Body of pancreas (tissue), 4 donors: Measurements from ENCODE around the gene UNC93B1. TPM values are rescaled to one million over a fixed set of nuclear protein-coding genes. Genes with fewer than 3 reads are reported as not detected.
A peak's percentile ranks its signal among the peaks of the same experiment; 100 is the strongest.

Experiments
- ATAC-seq: fragments of 150-250 bp; one replicate; pipeline ENCODE4 v1.9.1; 2016
- DNase-seq, 4 donors: peaks; one replicate each; pipeline ENCODE4 v3.0.0-alpha.2; 2019
- H3K27ac ChIP-seq, 4 donors: fragments of 200-600 bp; sonication (generic); 1 replicate in 3 of 4; 2 replicates in 1 of 4; pipeline versions ENCODE4 v1.5.1 to v1.6.1; 2016 to 2019; ENCODE audit warnings: mild to moderate bottlenecking in 1 of 4, mixed read lengths in 1 of 4, moderate library complexity in 1 of 4
- H3K27me3 ChIP-seq, 2 donors: fragments of 200-600 bp; sonication (generic); one replicate each; pipeline ENCODE4 v1.6.0; 2016; ENCODE audit warnings: mild to moderate bottlenecking in 1 of 2
- H3K36me3 ChIP-seq, 2 donors: fragments of 200-600 bp; sonication (generic); replicated peaks in 1 of 2; 2 replicates each; pipeline ENCODE4 v1.5.1; 2016; ENCODE audit warnings: low read depth in 2 of 2; ENCODE audit not compliant: insufficient read depth in 1 of 2
- H3K4me1 ChIP-seq: fragments of 200-600 bp; sonication (generic); one replicate; pipeline ENCODE4 v1.6.0; 2016
- H3K4me3 ChIP-seq, 2 donors: fragments of 200-600 bp; sonication (generic); 1 replicate in 1 of 2; 2 replicates in 1 of 2; pipeline ENCODE4 v1.5.1; 2016 to 2019
- H3K9me3 ChIP-seq, 3 donors: fragments of 200-600 bp; sonication (generic); 1 replicate in 2 of 3; 2 replicates in 1 of 3; pipeline ENCODE4 v1.5.1; 2016
- POLR2A ChIP-seq, 3 donors: fragments of 450-650 bp; IDR thresholded peaks; one replicate each; pipeline ENCODE4 v1.6.1; 2016; ENCODE audit warnings: antibody characterized with exemption in 3 of 3, mild to moderate bottlenecking in 2 of 3
- WGBS, 2 donors: methylation state at CpG; one replicate each; pipeline ENCODE4 v1.1.5; 2017; 5-methylcytosine and 5-hydroxymethylcytosine counted together
- intact Hi-C: fragments of 100-400 bp; cut with DNase I; formaldehyde crosslinking; loops from one replicate; pipeline ENCODE4 v1.15.1; 2023
- total RNA-seq, 2 donors: library from RNA; depleted of rRNA; stranded (reverse); fragments of >200 nt; gene quantifications; one replicate each; pipeline ENCODE4 v1.1.0, GENCODE V29; 2016
- TF ChIP-seq, protein P1 (sequence below), 7 experiments: fragments of 450-650 bp in 4 of 7; fragments of 200-600 bp in 3 of 7; sonication (generic) in 3 of 7; IDR thresholded peaks; one replicate each; pipeline ENCODE4 v1.5.1; 2016 to 2019; ENCODE audit warnings: antibody characterized with exemption in 7 of 7

UNC93B1 gene
- total RNA-seq, 2 donors from 2014 or later: 33.9 to 40.5 TPM

DNA sequence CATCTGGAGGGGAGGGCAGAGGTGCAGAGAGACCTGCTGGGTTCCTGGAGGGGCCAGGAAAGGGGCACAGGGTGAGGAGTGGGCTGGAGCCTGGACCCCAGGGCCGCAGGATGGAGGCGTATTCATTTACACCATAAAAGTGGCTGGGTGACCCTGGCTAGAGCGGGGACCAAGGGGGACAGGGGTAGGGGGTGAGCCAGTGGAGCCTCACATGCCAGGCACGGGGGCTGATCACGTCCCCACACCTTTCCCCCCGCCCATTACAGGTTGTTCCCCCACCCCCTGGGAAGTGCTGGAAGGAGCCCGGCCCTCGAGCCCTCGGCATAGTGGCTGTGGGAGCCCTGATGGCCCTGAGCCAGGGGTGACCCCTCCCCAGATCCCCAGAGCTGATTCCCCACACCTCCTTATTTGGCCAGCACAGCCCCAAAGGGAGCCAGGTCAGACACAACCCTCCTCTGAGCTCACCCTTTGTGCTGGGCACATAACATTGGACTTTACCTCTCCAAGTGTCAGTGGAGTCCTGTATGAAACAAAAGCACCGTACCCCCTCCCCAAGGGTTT lies 35.7 kb upstream of the UNC93B1 start:
- H3K4me1 ChIP-seq: peaks cover 81% of the 10 kb centered on the region
- WGBS, 2 donors: 5 to 8% methylated on average over 4 to 10 of the region's 10 CpGs
- peak in 3 of 4 donors; percentile 47 to 54 (median 49) for DNase-seq
- H3K27ac ChIP-seq: peak overlapping the region; percentile 86 to 96 (median 96)
- H3K27me3 ChIP-seq: no peaks in the 10 kb centered on the region
- H3K4me3 ChIP-seq: peak overlapping the region; percentile 61 to 68
- intact Hi-C loops: no loop called here
- H3K36me3 ChIP-seq: peaks cover 3% of the 10 kb centered on the region in 2 donors
- no peaks in the 10 kb centered on the region for H3K9me3 ChIP-seq
- no peak for ATAC-seq
- TF ChIP-seq, protein P1, sequence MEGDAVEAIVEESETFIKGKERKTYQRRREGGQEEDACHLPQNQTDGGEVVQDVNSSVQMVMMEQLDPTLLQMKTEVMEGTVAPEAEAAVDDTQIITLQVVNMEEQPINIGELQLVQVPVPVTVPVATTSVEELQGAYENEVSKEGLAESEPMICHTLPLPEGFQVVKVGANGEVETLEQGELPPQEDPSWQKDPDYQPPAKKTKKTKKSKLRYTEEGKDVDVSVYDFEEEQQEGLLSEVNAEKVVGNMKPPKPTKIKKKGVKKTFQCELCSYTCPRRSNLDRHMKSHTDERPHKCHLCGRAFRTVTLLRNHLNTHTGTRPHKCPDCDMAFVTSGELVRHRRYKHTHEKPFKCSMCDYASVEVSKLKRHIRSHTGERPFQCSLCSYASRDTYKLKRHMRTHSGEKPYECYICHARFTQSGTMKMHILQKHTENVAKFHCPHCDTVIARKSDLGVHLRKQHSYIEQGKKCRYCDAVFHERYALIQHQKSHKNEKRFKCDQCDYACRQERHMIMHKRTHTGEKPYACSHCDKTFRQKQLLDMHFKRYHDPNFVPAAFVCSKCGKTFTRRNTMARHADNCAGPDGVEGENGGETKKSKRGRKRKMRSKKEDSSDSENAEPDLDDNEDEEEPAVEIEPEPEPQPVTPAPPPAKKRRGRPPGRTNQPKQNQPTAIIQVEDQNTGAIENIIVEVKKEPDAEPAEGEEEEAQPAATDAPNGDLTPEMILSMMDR (IDR thresholded peaks at IDR 0.05): no peak
- TF ChIP-seq POLR2A (IDR thresholded peaks at IDR 0.05): no peak

DNA sequence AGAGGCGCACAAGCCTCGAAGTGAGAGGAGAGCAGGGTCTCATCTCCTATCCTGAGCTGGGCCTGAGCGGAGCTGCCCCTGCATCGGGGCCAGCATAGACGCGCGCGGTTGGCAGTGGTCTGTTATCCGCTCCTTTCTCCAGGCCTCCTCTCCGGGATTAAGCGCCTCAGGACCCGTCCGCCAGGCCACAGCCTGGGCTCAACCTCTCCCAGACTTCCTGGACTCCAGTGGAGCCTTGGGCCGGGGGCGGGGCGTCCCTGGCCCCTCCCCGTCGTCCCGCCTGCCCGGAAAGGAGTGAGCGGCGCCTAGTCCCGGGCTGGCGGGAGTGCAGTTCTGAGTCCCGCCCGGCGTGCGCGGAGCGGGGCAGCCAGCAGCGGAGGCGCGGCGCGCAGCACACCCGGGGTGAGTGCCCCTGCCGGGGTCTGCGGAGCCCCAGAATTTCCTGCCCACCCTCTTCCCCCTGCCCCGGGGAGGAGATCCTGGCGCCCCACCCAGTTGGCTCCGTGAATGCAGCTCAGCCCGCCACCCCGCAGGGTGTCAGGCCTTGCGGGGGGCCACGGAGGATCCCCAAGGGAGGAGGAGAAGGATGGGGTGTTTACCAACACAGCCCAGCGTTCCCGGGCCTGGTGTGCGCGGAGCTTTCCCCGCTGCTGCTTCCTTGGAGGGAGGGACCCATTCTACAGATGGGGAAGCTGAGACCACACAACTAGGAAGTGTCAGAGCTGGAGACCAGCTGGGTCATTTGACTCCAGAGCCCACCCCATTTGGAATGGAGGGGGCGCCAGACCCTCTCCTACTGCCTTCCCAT lies 35.0 kb upstream of the UNC93B1 start, which contains the start of gene TCIRG1:
TSS of gene TCIRG1 (plus strand) at position 308 of the 808 bp plus-strand sequence. CDS start 2,247 bp downstream, outside the sequence.
- H3K4me1 ChIP-seq: peaks cover 77% of the 10 kb centered on the region
- no peaks in the 10 kb centered on the region for H3K9me3 ChIP-seq
- no peaks in the 10 kb centered on the region for H3K36me3 ChIP-seq
- peak within 1 kb of the TSS; percentile 61 to 68 for H3K4me3 ChIP-seq
- no peaks in the 10 kb centered on the region for H3K27me3 ChIP-seq
- WGBS, 2 donors: 1 to 2% methylated on average over 20 to 51 of the region's 51 CpGs
- H3K27ac ChIP-seq: peak within 1 kb of the TSS; percentile 86 to 96 (median 96)
- DNase-seq (peak; percentile 90 to 94 (median 94)), ATAC-seq (peak; percentile 83)
- TF ChIP-seq POLR2A (IDR thresholded peaks at IDR 0.05): peak; percentile 96 to 98 (median 98)
- TF ChIP-seq, protein P1 (IDR thresholded peaks at IDR 0.05): peak in 3 of 7 experiments; percentile 9 to 33 (median 16)
- intact Hi-C loops: no loop called here

DNA sequence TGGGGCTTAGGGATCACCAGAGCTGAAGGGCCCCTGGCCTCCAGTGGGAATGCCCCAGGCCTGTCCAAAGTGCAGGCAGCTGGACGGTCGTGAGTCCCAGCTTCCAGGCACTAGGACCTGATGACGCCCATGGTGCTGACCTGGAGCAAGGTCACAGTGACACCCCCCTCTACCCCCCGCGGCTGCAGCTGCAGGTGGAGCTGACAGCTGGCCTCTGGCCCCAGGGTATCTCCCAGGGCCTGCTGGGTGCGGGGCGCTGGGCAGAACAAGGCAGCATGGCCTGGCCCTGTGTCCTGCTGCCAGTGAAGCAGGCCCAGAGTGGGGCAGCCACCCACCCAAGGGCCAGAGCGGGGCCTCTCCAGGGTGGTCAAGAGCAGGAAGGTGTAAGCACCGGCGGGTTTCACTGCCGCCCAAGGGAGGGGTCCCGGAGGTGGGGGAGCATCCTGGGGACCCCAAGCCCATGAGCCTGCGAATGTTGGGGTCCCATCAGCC lies 34.4 kb upstream of the UNC93B1 start:
- H3K4me3 ChIP-seq: no peak overlapping the region
- WGBS, 2 donors: 6 to 19% methylated on average over 4 to 13 of the region's 13 CpGs
- H3K27ac ChIP-seq: peak overlapping the region; percentile 86 to 96 (median 96)
- no peaks in the 10 kb centered on the region for H3K9me3 ChIP-seq
- peaks cover 77% of the 10 kb centered on the region for H3K4me1 ChIP-seq
- ATAC-seq (peak; percentile 64), DNase-seq (peak; percentile 89 to 95 (median 93))
- no peak for TF ChIP-seq POLR2A (IDR thresholded peaks at IDR 0.05)
- TF ChIP-seq, protein P1 (IDR thresholded peaks at IDR 0.05): no peak
- intact Hi-C loops: no loop called here
- no peaks in the 10 kb centered on the region for H3K36me3 ChIP-seq
- no peaks in the 10 kb centered on the region for H3K27me3 ChIP-seq

DNA sequence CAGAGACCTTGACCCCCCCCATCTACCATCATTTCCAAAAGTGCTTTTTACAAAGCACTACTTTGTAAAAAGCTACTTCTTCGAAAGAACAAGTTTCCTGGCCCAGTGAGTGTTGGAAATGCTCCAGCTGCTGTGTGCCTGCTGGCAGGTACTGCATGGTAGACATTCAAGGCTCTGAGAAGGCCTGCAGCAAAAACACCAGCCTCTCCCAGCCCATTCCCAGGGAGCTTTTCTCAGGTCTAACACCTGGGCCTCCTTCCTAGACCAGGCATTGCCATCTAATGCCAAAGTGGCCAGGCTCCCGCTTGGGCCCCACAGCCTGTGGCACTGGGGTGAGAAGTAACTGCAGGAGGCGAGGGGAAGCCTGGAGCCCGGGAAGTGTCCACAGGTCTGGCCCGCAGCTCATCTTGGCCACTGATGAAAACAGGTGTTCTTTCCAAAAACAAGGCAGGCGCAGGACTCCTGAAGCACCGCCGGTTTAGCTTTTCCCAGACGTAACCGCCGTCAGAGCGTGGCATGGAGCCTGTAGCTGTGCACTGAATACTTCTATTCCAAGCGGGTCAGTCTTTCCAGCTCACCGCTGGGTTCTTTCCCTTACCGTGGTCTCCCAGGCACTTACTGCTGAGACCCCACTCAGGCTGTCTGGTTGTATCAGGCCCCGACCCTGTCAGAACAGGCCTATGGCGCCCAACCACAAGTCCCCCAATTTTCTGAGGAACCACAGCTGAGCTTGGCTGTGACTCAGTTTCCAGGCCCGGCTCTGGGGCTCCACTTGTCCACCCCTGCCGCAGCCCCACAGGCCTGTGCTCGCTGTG lies 33.7 kb upstream of the UNC93B1 start:
- intact Hi-C loops: no loop called here
- ATAC-seq (no peak), DNase-seq (peak; percentile 74 to 84 (median 79))
- Histone ChIP-seq H3K27me3 (no peaks in the 10 kb centered on the region), H3K4me1 (peaks cover 74% of the 10 kb centered on the region), H3K27ac (peak overlapping the region; percentile 86 to 96 (median 96)), H3K36me3 (no peaks in the 10 kb centered on the region), H3K9me3 (no peaks in the 10 kb centered on the region), H3K4me3 (no peak overlapping the region)
- TF ChIP-seq POLR2A (IDR thresholded peaks at IDR 0.05): no peak
- TF ChIP-seq, protein P1 (IDR thresholded peaks at IDR 0.05): peak in 2 of 7 experiments; percentile 8 to 19
- WGBS, 2 donors: 42 to 48% methylated on average over 11 to 20 of the region's 20 CpGs
